Measurements from ENCODE around the gene AGBL1.

AGBL1 gene

DNA sequence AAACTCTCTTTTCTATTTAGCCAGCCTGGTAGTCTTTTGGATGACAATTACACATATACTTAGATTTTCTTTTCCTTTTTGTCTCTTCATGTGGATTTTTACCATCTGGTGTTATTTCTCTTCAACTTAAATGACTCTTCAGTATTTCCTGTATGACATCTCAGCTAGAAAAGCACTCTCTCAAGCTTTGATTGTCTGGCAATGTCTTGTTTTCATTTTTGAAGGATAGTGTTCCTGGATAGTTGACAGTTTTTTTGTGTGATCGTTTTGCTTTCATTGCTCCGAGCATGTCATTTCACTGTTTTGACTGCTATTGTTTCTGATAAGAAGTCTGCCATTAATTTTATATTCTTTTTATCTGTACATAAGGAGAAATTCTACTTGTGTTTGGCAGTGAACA lies 766.4 kb downstream of the AGBL1 start:
- CTCF ChIA-PET = no interaction called here
- POLR2A ChIA-PET = no interaction called here
- no peak for DNase-seq (ENCODE audit: extremely low spot score)
- no peak for TF ChIP-seq CTCF (IDR thresholded peaks at IDR 0.05; ENCODE audit: control extremely low read depth, extremely low read depth, low read depth, missing control alignments)

GRCh38 chr15:86849136-86849535 lies 769.5 kb downstream of the AGBL1 start:
- no peak for DNase-seq (ENCODE audit: extremely low spot score)
- no peak for TF ChIP-seq CTCF (IDR thresholded peaks at IDR 0.05; ENCODE audit: control extremely low read depth, extremely low read depth, low read depth, missing control alignments)
- ChIA-PET POLR2A (no interaction called here), CTCF (no interaction called here)

DNA sequence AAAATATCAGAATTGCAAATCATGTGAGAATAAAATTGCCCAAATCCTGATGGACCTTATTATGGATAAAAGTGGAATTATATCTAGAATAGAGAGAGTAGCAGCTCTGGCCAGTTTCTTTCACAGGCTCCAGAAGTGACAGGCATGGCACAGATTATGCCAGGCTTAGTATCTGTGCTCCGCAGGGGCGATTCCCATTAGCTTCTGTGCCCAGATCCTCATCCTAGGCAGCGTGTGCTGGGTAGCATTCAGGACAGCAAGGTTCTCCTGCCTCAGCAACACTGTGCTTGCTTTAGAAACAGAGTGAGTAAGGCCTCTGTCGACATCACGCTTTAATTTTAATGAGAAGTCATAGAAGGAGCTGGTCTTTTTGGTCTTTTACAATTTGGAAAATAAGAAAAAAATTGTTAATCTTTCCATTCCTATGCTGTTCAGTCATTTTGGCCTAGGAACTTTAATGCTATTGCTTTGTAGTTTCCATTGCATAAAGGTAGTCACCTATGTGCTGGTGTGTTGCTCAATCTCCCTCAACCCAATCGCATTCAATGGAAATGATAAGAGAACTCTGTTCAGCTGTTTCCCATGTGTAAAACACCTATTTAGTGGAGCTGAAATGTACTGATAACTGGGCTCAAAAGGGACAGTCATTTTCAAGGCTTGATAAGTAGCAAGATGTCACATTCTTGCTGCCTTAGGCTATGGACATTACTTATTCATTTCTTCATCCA lies 770.1 kb downstream of the AGBL1 start:
- POLR2A ChIA-PET = no interaction called here

GRCh38 chr15:86850939-86851338 lies 771.3 kb downstream of the AGBL1 start:
- CTCF ChIA-PET = no interaction called here
- TF ChIP-seq CTCF (IDR thresholded peaks at IDR 0.05; ENCODE audit: control extremely low read depth, extremely low read depth, low read depth, missing control alignments) = no peak
- no peak for DNase-seq (ENCODE audit: extremely low spot score)
- POLR2A ChIA-PET = no interaction called here

More for the DNA sequence above, 770.1 kb downstream of the AGBL1 start:
- TF ChIP-seq CTCF (IDR thresholded peaks at IDR 0.05; ENCODE audit: control extremely low read depth, extremely low read depth, low read depth, missing control alignments) = no peak
- DNase-seq (ENCODE audit: extremely low spot score) = no peak
- CTCF ChIA-PET = no interaction called here

DNA sequence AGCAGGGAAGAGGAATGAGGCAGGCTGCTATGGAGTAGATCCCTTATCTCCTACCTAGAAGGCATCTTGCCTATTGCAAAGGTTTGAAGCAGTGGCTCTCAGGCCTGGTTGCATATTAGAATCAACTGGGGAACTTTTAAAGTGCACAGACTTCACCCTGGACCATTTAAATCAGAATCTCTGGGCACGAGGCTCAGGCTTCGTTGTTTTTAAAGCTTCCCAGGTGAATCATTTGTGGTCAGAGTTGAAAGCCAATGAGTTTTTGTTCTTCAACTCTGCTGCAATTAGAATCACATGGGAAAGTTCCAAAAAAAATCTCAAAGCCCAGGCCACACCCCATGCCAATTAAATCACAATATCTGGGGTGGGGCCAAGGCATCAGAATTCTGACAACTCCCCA lies 773.1 kb downstream of the AGBL1 start:
- ChIA-PET POLR2A (no interaction called here), CTCF (no interaction called here)
- no peak for TF ChIP-seq CTCF (IDR thresholded peaks at IDR 0.05; ENCODE audit: control extremely low read depth, extremely low read depth, low read depth, missing control alignments)
- DNase-seq (ENCODE audit: extremely low spot score) = no peak

DNA sequence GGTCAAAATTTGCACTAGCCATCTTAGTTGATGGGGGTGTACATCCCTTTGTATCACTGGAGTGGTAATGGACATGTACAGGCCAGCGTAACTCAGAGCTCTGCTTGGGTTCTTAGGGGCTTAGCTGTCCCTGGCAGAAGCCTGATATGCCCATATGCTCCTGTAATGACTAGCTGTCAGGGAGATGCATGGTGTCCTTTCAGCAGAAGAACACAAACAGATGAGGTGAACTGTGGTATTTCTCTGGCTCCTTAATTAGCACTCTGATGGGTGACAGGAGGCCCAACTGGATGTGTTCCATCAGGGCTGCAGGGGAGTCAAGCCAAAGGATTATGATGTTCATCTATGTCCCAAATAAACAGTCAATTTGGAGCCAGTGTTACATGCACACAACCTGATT lies 774.5 kb downstream of the AGBL1 start:
- CTCF ChIA-PET = no interaction called here
- no peak for TF ChIP-seq CTCF (IDR thresholded peaks at IDR 0.05; ENCODE audit: control extremely low read depth, extremely low read depth, low read depth, missing control alignments)
- POLR2A ChIA-PET = no interaction called here
- DNase-seq (ENCODE audit: extremely low spot score) = no peak

All from GM10248 (cell line).